Fibroblast of lung (primary cell): Measurements from ENCODE around the gene CTSW. TPM values are rescaled to one million over a fixed set of nuclear protein-coding genes. Genes with fewer than 3 reads are reported as not detected.

Experiments used
- DNase-seq, 2 donors: peaks; one replicate each; pipeline versions ENCODE4 v3.0.0 to v3.0.0-alpha.2; 2010; ENCODE audit warnings: low read depth in 2 of 2
- H2AFZ ChIP-seq: 2 replicates; pipeline ENCODE4 v1.5.1; 2012; ENCODE audit warnings: low read length, control low read depth, inconsistent platforms
- H3K27ac ChIP-seq: 2 replicates; pipeline ENCODE4 v1.5.1; 2011; ENCODE audit warnings: low read length, control low read depth; ENCODE audit not compliant: insufficient read depth
- H3K27me3 ChIP-seq: 2 replicates; pipeline ENCODE4 v1.5.1; 2011; ENCODE audit warnings: mild to moderate bottlenecking, low read length; ENCODE audit not compliant: control insufficient read depth, insufficient read depth
- H3K36me3 ChIP-seq: 2 replicates; pipeline ENCODE4 v1.5.1; 2011; ENCODE audit warnings: low read length; ENCODE audit not compliant: control insufficient read depth, insufficient read depth
- H3K4me1 ChIP-seq: 2 replicates; pipeline ENCODE4 v1.5.1; 2011; ENCODE audit warnings: low read length; ENCODE audit not compliant: control insufficient read depth, insufficient read depth; ENCODE audit errors: extremely low read depth
- H3K4me2 ChIP-seq: 2 replicates; pipeline ENCODE4 v1.5.1; 2011; ENCODE audit warnings: low read length, control low read depth; ENCODE audit not compliant: insufficient read depth; ENCODE audit errors: extremely low read depth
- H3K4me3 ChIP-seq, 4 experiments: fragments of 200-600 bp in 1 of 4; sonication (generic) in 1 of 4; replicated peaks in 1 of 4; 2 replicates each; pipeline ENCODE4 v1.5.1; 2011 to 2016; ENCODE audit warnings: low read length in 4 of 4, low read depth in 3 of 4, mild to moderate bottlenecking in 3 of 4, control low read depth in 2 of 4, inconsistent platforms in 1 of 4, mixed read lengths in 1 of 4; ENCODE audit not compliant: insufficient read depth in 1 of 4; ENCODE audit errors: control extremely low read depth in 1 of 4
- H3K79me2 ChIP-seq: 2 replicates; pipeline ENCODE4 v1.5.1; 2012; ENCODE audit warnings: mild to moderate bottlenecking, low read length, inconsistent platforms; ENCODE audit not compliant: control insufficient read depth, insufficient read depth
- H3K9ac ChIP-seq: 2 replicates; pipeline ENCODE4 v1.5.1; 2011; ENCODE audit warnings: mild to moderate bottlenecking, low read length, control low read depth; ENCODE audit not compliant: insufficient read depth
- H3K9me3 ChIP-seq: 2 replicates; pipeline ENCODE4 v1.5.1; 2012; ENCODE audit warnings: low read depth, low read length; ENCODE audit not compliant: control insufficient read depth, insufficient read depth
- H4K20me1 ChIP-seq: 2 replicates; pipeline ENCODE4 v1.5.1; 2011; ENCODE audit warnings: low read length; ENCODE audit not compliant: control insufficient read depth, insufficient read depth; ENCODE audit errors: extremely low read depth
- EZH2 ChIP-seq: IDR thresholded peaks from 2 replicates; pipeline ENCODE4 v1.5.1; 2012; ENCODE audit warnings: low read length, control low read depth, mild to moderate bottlenecking; ENCODE audit errors: missing control alignments
- polyA plus RNA-seq, 2 donors: library from polyadenylated mRNA; depleted of rRNA in 1 of 2; stranded (reverse) in 1 of 2; unstranded in 1 of 2; fragments of >200 nt; gene quantifications; 2 replicates each; pipeline ENCODE4 v1.2.1, GENCODE V29; 2011 to 2012; ENCODE audit warnings: missing spikeins in 1 of 2
- total RNA-seq: library from RNA; depleted of rRNA; stranded (reverse); fragments of >200 nt; gene quantifications from 2 replicates; pipeline ENCODE4 v1.2.1, GENCODE V29; 2014
- TF ChIP-seq, protein P1 (sequence below), 2 donors: IDR thresholded peaks in 1 of 2; conservative IDR thresholded peaks in 1 of 2; 1 replicate in 1 of 2; 2 replicates in 1 of 2; pipeline ENCODE4 v1.5.1; 2011 to 2012; ENCODE audit warnings: low read length in 2 of 2, control low read depth in 1 of 2, inconsistent platforms in 1 of 2, low read depth in 1 of 2, mild to moderate bottlenecking in 1 of 2

The CTSW gene
- total and polyA plus RNA-seq, 2 donors (not counting 1 experiment from before 2014, with no cell fraction given), result not detected

DNA sequence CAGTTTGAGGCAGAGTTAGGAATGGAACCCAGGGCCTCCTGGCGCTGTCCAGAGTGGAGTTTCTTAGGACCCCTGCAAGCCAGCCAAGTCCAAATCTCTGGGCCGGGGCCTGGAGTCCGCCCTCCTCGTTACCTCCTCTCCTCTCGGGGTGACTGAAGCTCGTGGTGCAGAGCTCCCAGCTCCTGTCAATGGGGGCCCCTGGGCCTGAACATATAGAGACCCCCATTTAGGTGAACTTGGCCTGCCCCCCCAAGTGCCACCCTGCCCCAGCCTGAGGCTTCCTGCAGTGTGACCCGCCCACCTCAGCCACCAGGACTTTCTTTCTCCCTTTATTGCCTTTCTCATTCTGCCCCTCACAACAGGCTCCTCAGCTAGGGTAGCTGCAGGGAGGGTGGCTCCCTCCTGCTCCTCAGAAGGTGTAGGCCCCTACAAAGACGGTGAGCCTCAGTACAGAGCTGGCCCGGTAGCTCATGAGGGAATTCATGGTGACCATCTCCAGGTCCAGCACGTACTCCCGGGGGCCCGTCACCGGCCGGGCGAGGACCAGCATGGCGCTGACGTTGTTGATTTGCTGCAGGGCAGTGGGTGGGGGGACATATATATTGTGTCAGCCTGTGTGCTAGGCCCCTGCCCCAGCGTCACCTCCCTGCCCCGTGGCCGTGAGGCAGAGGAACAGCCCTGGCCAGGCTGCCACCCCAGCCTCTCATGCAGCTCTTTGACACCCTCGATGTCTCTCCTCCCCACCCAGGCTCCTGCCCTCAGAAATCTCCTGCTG is 12.9 kb upstream of the CTSW start:
- DNase-seq, result no peak
- Histone ChIP-seq H3K4me1 (peaks cover 23% of the 10 kb centered on the region), H4K20me1 (no peaks in the 10 kb centered on the region), H3K9ac (no peak overlapping the region), H3K27ac (no peak overlapping the region), H3K9me3 (no peaks in the 10 kb centered on the region), H3K4me2 (no peak overlapping the region), H2AFZ (no peak overlapping the region), H3K27me3 (no peaks in the 10 kb centered on the region), H3K4me3 (no peak overlapping the region), H3K36me3 (peaks cover 61% of the 10 kb centered on the region), H3K79me2 (peaks cover 46% of the 10 kb centered on the region)
- TF ChIP-seq, protein P1, sequence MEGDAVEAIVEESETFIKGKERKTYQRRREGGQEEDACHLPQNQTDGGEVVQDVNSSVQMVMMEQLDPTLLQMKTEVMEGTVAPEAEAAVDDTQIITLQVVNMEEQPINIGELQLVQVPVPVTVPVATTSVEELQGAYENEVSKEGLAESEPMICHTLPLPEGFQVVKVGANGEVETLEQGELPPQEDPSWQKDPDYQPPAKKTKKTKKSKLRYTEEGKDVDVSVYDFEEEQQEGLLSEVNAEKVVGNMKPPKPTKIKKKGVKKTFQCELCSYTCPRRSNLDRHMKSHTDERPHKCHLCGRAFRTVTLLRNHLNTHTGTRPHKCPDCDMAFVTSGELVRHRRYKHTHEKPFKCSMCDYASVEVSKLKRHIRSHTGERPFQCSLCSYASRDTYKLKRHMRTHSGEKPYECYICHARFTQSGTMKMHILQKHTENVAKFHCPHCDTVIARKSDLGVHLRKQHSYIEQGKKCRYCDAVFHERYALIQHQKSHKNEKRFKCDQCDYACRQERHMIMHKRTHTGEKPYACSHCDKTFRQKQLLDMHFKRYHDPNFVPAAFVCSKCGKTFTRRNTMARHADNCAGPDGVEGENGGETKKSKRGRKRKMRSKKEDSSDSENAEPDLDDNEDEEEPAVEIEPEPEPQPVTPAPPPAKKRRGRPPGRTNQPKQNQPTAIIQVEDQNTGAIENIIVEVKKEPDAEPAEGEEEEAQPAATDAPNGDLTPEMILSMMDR (conservative IDR thresholded peaks at IDR 0.05 in 1 of 2, IDR thresholded peaks at IDR 0.05 in 1 of 2; ENCODE audit: low read depth in 1 of 2, low read length in 2 of 2), result no peak
- no peak for TF ChIP-seq EZH2

DNA sequence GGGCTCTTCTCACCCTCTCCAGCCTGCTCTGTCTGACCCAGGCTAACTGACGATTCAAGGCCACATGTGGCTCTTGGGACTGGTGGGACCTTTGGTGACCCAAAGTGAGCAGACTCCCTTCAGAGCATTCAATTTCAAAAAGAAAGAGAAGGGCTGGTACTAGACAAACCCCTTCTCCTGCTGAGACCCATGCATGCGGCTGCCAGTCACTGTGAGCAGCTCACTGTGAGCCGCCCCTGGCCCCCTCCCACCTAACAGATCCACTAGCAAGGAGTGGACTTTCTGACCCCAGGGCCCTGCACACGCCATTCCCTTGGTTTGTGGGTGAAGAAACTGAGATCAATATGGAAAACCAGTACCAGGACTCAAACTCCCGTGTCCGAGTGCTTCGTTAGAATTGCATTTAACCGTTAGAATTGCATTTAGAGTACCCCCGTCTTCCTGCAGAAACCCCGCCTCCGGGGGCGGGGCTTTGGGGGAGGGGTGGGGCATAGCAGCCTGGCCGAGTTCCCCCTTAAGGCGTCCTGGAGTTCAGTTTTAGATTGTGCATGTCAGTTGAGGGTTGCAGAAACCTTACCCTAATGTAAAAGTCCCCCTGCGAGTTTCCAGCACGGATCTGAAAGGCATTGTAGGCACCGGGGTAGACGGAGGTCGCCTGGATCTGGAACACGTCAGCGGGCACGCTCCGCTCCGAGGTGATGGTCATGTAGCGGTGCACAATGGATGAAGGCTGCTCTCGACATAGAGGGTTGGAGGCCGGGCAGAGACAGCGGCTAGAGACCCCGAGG is 12.2 kb upstream of the CTSW start:
- H3K9me3 ChIP-seq, result no peaks in the 10 kb centered on the region
- H3K4me3 ChIP-seq, result no peak overlapping the region
- no peak overlapping the region for H3K9ac ChIP-seq
- H3K27me3 ChIP-seq, result no peaks in the 10 kb centered on the region
- H3K36me3 ChIP-seq, result peaks cover 55% of the 10 kb centered on the region
- H3K79me2 ChIP-seq, result peaks cover 43% of the 10 kb centered on the region
- TF ChIP-seq, protein P1 (conservative IDR thresholded peaks at IDR 0.05 in 1 of 2, IDR thresholded peaks at IDR 0.05 in 1 of 2; ENCODE audit: low read depth in 1 of 2, low read length in 2 of 2), result no peak
- no peak for TF ChIP-seq EZH2
- no peak overlapping the region for H3K27ac ChIP-seq
- H3K4me1 ChIP-seq, result peaks cover 19% of the 10 kb centered on the region
- no peak overlapping the region for H3K4me2 ChIP-seq
- no peak for DNase-seq
- H4K20me1 ChIP-seq, result no peaks in the 10 kb centered on the region
- no peak overlapping the region for H2AFZ ChIP-seq

GRCh38 chr11:65868076-65868667 is 11.5 kb upstream of the CTSW start:
- Histone ChIP-seq H4K20me1 (no peaks in the 10 kb centered on the region), H3K4me3 (no peak overlapping the region), H3K4me1 (peaks cover 19% of the 10 kb centered on the region), H3K4me2 (no peak overlapping the region), H2AFZ (no peak overlapping the region), H3K9me3 (no peaks in the 10 kb centered on the region), H3K9ac (no peak overlapping the region), H3K79me2 (peaks cover 38% of the 10 kb centered on the region), H3K27me3 (no peaks in the 10 kb centered on the region), H3K27ac (no peak overlapping the region), H3K36me3 (peaks cover 50% of the 10 kb centered on the region)
- peak in 1 of 2 donors; percentile 12 for DNase-seq
- no peak for TF ChIP-seq EZH2
- TF ChIP-seq, protein P1 (conservative IDR thresholded peaks at IDR 0.05 in 1 of 2, IDR thresholded peaks at IDR 0.05 in 1 of 2; ENCODE audit: low read depth in 1 of 2, low read length in 2 of 2), result no peak
